Ishikawa (cell line): ENCODE measurements around the gene DVL2.

Source experiments
- CEBPB ChIP-seq: IDR thresholded peaks from 2 replicates; pipeline ENCODE4 v1.6.1; 2012
- CREB1 ChIP-seq: IDR thresholded peaks from 2 replicates; pipeline ENCODE4 v1.6.1; 2012; ENCODE audit warnings: low read depth
- EGR1 ChIP-seq: IDR thresholded peaks from 2 replicates; pipeline ENCODE4 v1.6.1; 2012
- EP300 ChIP-seq: IDR thresholded peaks from 2 replicates; pipeline ENCODE4 v1.6.1; 2012; ENCODE audit warnings: borderline replicate concordance
- FOXM1 ChIP-seq: IDR thresholded peaks from 2 replicates; pipeline ENCODE4 v1.6.1; 2012; ENCODE audit warnings: low read depth, borderline replicate concordance
- NFIC ChIP-seq: IDR thresholded peaks from 2 replicates; pipeline ENCODE4 v1.6.1; 2012
- RAD21 ChIP-seq: IDR thresholded peaks from 2 replicates; pipeline ENCODE4 v1.6.1; 2012; ENCODE audit warnings: low read depth
- TAF1 ChIP-seq: IDR thresholded peaks from 2 replicates; pipeline ENCODE4 v1.6.1; 2012; ENCODE audit warnings: low read depth, mild to moderate bottlenecking
- TCF12 ChIP-seq: IDR thresholded peaks from 2 replicates; pipeline ENCODE4 v1.6.1; 2012; ENCODE audit warnings: low read depth
- TEAD4 ChIP-seq: IDR thresholded peaks from 2 replicates; pipeline ENCODE4 v1.6.1; 2012
- YY1 ChIP-seq: IDR thresholded peaks from 2 replicates; pipeline ENCODE4 v1.6.1; 2012; ENCODE audit warnings: low read depth
- ZBTB7A ChIP-seq: IDR thresholded peaks from 2 replicates; pipeline ENCODE4 v1.6.1; 2012; ENCODE audit warnings: low read depth
- TF ChIP-seq, protein P1 (sequence below): IDR thresholded peaks from 2 replicates; pipeline ENCODE4 v1.6.1; 2012
- TF ChIP-seq, protein P2 (sequence below): IDR thresholded peaks from 2 replicates; pipeline ENCODE4 v1.6.1; 2012; ENCODE audit warnings: low read depth, mild to moderate bottlenecking
- TF ChIP-seq, protein P3 (sequence below): IDR thresholded peaks from 2 replicates; pipeline ENCODE4 v1.6.1; 2012

Gene DVL2

DNA sequence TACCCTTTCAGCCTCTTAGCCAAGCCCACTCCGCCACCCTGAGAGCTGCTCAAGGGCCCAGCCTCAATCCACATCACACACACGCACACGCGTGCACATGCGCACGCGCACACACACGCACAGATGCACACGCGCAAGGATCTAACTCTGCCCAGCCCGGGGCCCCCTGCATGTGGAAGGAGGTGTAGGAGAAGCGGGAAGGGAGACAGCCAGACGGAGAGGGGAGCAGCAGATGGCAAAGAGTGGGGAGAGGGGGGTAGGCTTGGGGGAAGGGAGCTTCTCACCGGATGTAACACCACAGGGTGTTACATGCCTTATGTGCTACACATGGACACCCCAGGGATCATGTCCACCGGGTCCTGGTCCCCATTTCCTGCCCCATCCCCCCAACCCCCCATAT is 30.0 kb downstream of the DVL2 start:
- no peak for TF ChIP-seq NFIC
- TF ChIP-seq ZBTB7A: no peak
- TF ChIP-seq, protein P1, sequence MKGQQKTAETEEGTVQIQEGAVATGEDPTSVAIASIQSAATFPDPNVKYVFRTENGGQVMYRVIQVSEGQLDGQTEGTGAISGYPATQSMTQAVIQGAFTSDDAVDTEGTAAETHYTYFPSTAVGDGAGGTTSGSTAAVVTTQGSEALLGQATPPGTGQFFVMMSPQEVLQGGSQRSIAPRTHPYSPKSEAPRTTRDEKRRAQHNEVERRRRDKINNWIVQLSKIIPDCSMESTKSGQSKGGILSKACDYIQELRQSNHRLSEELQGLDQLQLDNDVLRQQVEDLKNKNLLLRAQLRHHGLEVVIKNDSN: no peak
- no peak for TF ChIP-seq CREB1
- TF ChIP-seq, protein P2, sequence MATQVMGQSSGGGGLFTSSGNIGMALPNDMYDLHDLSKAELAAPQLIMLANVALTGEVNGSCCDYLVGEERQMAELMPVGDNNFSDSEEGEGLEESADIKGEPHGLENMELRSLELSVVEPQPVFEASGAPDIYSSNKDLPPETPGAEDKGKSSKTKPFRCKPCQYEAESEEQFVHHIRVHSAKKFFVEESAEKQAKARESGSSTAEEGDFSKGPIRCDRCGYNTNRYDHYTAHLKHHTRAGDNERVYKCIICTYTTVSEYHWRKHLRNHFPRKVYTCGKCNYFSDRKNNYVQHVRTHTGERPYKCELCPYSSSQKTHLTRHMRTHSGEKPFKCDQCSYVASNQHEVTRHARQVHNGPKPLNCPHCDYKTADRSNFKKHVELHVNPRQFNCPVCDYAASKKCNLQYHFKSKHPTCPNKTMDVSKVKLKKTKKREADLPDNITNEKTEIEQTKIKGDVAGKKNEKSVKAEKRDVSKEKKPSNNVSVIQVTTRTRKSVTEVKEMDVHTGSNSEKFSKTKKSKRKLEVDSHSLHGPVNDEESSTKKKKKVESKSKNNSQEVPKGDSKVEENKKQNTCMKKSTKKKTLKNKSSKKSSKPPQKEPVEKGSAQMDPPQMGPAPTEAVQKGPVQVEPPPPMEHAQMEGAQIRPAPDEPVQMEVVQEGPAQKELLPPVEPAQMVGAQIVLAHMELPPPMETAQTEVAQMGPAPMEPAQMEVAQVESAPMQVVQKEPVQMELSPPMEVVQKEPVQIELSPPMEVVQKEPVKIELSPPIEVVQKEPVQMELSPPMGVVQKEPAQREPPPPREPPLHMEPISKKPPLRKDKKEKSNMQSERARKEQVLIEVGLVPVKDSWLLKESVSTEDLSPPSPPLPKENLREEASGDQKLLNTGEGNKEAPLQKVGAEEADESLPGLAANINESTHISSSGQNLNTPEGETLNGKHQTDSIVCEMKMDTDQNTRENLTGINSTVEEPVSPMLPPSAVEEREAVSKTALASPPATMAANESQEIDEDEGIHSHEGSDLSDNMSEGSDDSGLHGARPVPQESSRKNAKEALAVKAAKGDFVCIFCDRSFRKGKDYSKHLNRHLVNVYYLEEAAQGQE: no peak
- TF ChIP-seq RAD21: no peak
- TF ChIP-seq EP300: no peak
- no peak for TF ChIP-seq FOXM1
- no peak for TF ChIP-seq EGR1
- no peak for TF ChIP-seq TAF1
- TF ChIP-seq CEBPB: no peak
- no peak for TF ChIP-seq YY1
- TF ChIP-seq TEAD4: no peak
- TF ChIP-seq, protein P3, sequence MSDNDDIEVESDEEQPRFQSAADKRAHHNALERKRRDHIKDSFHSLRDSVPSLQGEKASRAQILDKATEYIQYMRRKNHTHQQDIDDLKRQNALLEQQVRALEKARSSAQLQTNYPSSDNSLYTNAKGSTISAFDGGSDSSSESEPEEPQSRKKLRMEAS: no peak
- no peak for TF ChIP-seq TCF12

DNA sequence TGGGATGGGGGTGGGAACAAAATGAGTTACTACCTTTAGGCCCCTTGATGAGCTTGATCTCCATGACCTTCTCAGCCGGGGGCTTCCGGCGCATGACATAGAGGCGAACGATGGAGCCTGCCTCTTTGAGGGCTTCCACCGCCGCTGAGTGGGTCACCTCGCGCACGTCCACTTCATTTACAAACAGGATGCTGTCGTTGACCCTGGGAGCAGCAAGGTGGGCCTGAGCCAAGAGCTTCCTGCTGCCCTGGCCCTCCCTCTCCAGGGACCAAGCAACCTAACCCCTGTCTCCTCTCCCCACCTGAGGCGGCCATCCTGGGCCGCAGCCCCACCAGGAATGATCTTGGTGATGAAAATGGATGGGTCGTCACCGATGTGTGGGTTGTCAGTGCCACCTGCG is 30.9 kb downstream of the DVL2 start:
- TF ChIP-seq CREB1: no peak
- TF ChIP-seq RAD21: no peak

DNA sequence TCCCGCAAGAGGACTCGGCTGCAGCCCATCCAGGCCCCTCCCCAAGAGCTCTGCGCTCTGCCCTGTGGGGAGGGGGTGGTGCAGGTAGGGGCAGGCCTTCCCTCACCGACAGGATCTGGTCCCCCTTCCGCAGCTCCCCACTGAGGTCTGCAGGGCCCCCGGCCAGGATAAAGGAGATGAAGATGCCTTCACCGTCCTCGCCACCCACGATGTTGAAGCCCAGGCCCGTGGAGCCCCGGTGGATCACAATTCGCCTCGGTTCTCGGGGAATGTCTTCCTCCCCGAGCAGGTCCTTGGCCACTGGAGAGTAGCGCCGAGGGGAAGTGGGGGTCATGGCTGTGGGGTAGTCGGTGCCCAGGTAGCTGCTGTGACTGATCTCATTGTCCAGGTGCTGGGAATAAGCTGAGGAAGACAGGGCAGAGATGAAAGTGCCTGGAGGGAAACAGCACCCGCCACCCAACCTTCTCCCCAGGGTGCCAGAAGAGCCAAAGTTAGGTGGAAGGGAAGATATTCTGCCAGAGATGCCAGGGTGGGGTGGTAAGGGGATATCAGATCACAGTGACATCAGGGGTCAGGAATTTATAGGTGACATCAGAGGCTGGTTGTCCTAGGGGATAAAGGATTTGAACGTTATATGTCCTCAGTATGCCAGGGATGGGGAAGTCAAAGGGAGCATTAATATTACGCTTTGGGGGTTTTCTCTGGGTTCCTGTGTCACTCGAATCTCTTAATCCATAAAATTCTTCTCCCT is 37.5 kb downstream of the DVL2 start:
- TF ChIP-seq, protein P1: no peak
- TF ChIP-seq EGR1 (no peak), TCF12 (no peak), TAF1 (no peak), YY1 (no peak), NFIC (no peak), EP300 (no peak), RAD21 (no peak), ZBTB7A (no peak), FOXM1 (no peak), CEBPB (no peak), CREB1 (no peak), TEAD4 (no peak)
- TF ChIP-seq, protein P2: no peak
- TF ChIP-seq, protein P3: no peak

DNA sequence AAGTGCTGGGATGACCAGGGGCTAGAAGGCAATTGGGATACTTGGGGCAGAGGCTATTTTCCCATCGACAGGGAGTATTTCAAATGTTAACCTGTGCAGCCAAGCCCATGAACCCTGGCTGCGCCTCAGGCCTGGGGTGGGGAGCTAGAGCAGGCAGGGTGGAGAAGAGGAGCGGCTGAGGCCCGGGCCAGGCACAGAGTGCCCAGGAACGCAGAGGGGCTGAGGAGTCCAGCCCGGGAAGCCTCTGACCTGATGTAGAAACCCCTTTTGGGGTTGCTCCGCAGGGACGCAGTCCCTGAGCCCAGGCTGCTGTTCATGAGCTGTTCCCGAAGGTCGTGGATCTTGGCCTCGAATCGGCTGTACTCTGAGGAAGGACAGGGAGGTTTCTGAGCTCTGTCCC is 38.3 kb downstream of the DVL2 start:
- TF ChIP-seq YY1 (no peak), TEAD4 (no peak), NFIC (no peak), EGR1 (no peak), CEBPB (no peak), FOXM1 (no peak), RAD21 (no peak), ZBTB7A (no peak), CREB1 (no peak), EP300 (no peak), TCF12 (no peak), TAF1 (no peak)
- TF ChIP-seq, protein P1: no peak
- TF ChIP-seq, protein P2: no peak
- TF ChIP-seq, protein P3: no peak
